ENCODE data around the gene PLXDC2.

Gene PLXDC2

GRCh38 chr10:19904202-19904661 lies 88.0 kb downstream of the PLXDC2 start:
- FAIRE-seq = peak; percentile 64
- DNase-seq (ENCODE audit: insufficient read length, low spot score) = no peak

DNA sequence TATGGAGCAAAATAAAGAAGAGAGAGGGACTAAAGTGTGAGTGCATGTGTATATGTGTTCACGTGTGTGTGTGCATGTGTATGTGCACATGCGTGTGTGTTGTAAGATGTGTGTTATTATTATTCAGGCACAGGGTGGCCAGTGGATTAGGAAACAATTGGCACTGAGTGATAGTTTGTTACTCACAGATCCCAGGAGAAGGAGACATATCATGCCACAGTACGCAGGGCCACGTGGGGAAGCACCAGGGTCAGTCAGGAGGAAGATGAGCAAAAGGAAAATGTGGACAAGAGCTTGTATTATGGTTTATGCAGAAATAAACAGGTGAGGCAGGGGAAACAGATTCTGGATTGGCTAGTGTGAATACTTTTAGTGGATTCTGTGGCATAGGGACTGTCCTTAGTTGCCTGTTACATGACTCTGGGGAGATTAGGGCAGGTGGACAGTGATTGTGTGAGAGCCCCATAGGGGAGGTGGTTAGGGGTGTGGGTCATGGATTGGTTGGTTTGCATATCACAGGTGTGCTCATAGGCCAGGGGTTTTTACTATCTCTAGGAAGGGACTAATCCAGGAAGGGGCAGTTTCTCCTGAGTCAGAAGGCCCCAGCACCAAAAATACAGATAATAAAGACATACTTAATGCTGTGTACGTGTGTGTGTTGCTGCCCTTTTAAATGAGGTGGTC lies 90.0 kb downstream of the PLXDC2 start:
- FAIRE-seq = no peak

GRCh38 chr10:19908991-19909696 lies 92.9 kb downstream of the PLXDC2 start:
- DNase-seq (ENCODE audit: insufficient read length, low spot score) (no peak), FAIRE-seq (no peak)

More for the DNA sequence above, 90.0 kb downstream of the PLXDC2 start:
- no peak for DNase-seq (ENCODE audit: insufficient read length, low spot score)

GRCh38 chr10:19911886-19912285 lies 95.7 kb downstream of the PLXDC2 start:
- DNase-seq (ENCODE audit: insufficient read length, low spot score) (no peak), FAIRE-seq (peak; percentile 23)

DNA sequence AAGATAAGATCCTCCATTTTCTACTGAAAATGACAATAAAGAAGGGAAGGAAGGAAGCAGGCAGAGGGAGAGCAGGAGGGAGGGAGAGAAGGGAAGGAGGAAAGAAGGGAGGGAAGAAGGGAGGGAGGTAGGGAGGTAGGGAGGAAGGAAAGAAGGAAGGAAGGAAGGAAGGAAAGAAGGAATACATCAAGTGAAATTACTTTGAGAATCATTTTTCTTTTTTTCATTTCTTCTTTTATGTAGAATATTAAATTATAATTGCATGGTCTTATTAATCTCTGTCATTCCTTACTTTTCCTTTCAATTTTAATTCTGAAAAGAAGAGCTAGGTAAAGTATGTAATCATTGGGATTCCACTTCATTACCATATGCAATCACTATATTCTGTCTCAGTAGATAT lies 97.8 kb downstream of the PLXDC2 start:
- FAIRE-seq = no peak
- DNase-seq (ENCODE audit: insufficient read length, low spot score) = no peak

DNA sequence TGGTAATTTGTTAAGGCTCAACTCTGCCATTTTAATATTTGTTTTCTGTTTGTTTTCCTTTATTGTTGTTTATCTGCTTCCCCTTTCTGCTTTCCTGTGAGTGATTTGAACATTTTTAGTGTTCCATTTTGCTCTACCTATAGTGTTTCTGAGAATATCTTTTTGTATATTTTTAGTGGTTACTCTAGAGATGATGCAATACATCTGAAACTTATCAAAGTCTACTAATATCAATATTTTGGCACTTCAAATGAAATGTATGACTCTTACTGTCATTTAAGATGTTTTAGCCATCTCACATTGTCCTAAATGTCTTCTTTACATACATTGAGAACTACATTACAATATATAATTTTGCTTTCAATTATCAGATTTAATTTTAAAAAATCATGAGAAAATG lies 98.9 kb downstream of the PLXDC2 start:
- no peak for DNase-seq (ENCODE audit: insufficient read length, low spot score)
- FAIRE-seq = no peak

GRCh38 chr10:19915816-19916215 lies 99.6 kb downstream of the PLXDC2 start:
- DNase-seq (ENCODE audit: insufficient read length, low spot score) (no peak), FAIRE-seq (no peak)

- no peak for FAIRE-seq
Observed at GRCh38 chr10:19917751-19918478, 101.7 kb downstream of the PLXDC2 start.

DNA sequence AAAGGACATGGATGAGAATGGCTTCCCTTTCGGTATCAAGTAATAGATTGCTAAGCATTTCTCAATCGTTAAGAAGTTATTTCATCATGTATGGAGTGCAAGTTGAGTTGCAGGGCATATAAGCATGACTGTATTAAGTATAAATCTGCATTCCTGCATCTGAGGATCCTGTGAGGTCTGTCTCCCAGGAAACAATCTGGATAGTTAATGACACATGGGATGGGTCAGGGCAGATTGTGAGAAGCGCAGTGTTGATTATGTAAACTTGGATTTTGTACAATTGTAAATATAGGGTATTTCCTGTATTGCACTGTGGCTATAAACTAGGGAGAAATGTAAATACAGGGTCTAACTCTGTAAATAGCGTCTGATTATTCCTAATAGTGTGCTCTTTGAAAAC lies 102.6 kb downstream of the PLXDC2 start:
- DNase-seq (ENCODE audit: insufficient read length, low spot score) (no peak), FAIRE-seq (no peak)

More at GRCh38 chr10:19917751-19918478, 101.7 kb downstream of the PLXDC2 start:
- no peak for DNase-seq (ENCODE audit: insufficient read length, low spot score)

DNA sequence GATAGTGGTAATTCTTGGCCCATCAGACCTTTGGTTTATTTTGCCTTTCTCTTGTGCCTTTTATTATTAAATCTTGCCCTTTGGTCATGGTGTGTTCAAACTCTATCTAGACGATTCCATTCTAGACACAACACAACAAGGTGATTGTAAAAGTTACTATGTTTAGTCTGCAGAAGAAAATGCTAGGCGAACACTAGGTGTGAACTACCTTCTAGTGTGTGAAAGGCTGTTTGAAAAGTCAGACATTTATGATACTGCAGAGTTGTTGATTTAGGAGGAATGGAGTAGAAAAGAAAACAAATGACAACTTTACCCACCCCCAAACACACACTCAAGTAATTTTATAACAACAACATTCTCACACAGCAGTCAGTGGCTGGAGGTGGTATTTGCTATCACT lies 103.4 kb downstream of the PLXDC2 start:
- no peak for DNase-seq (ENCODE audit: insufficient read length, low spot score)
- no peak for FAIRE-seq

- FAIRE-seq (no peak), DNase-seq (ENCODE audit: insufficient read length, low spot score) (no peak)
Observed at GRCh38 chr10:19920075-19920726, 104.0 kb downstream of the PLXDC2 start.

- FAIRE-seq (no peak), DNase-seq (ENCODE audit: insufficient read length, low spot score) (no peak)
Observed at GRCh38 chr10:19921300-19922140, 105.3 kb downstream of the PLXDC2 start.

DNA sequence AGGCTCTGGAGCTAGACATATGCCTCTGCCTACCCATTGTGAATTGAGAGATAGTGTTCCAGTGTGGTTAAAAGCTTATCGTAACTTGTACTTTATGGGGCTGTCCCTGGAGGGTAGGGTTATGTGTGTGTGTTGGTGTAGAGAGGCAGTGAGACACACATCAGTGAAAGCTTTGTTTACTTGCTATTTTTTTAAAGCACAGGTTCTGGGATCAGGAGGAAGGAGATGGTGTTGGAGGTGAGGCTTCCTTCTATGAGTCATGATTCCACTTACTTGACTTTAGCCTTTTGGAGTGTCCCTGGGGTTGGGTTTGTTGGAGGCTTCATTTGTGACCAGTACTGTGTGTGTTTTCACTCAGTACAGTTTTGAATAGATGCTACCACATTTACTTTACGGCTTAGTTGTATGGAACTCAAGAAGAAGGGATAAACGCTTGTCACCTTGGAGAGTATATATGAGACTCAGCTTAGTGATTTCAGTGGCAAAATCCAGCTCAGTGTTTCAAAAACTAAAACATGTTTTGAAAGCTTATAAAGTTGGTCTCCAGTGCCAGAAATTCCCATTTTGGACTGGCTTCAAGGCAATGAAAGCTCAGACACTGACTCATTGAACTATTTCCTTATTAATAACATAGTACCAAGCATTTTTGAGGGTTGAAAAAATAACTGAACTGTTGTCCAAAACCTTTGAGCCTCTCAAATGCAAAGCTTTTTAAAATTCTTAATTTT lies 106.2 kb downstream of the PLXDC2 start:
- FAIRE-seq (no peak), DNase-seq (ENCODE audit: insufficient read length, low spot score) (no peak)

DNA sequence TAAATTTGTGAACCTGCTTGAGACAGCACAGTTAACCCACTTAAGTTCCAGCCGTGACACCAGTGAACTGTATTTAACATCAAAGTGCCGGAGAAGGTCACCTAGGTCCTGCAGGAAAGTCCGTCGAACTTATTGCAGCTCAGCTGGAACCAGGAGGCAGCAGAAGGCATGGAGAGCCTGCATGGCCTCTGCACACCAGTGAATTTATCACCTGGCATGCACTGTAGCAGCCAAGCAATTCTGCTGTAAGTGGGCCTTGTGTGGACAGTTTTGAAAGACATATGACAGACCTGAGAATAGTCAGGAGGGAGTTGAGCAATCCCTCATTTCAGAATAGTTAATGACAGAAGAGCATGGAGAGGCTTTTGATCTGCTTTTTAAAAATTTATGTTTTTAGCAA lies 108.8 kb downstream of the PLXDC2 start:
- DNase-seq (ENCODE audit: insufficient read length, low spot score) (no peak), FAIRE-seq (no peak)

DNA sequence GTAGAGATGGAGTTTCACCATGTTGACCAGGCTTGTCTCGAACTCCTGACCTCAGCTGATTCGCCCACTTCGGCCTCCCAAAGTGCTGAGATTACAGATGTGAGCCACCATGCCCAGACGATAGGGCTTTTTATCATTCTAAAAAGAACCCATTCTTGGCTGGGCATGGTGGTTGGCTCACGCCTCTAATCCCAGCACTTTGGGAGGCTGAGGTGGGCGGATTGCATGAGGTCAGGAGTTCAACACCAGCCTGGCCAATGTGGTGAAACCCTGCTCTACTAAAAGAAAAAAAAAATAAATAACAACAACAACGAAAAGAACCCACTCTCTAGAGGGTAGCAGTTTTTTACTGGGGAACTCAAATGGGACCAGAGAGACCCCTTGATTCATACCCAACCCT lies 112.7 kb downstream of the PLXDC2 start:
- no peak for FAIRE-seq
- no peak for DNase-seq (ENCODE audit: insufficient read length, low spot score)

- no peak for FAIRE-seq
- no peak for DNase-seq (ENCODE audit: insufficient read length, low spot score)
Observed at GRCh38 chr10:19929506-19930140, 113.4 kb downstream of the PLXDC2 start.

- FAIRE-seq = no peak
- DNase-seq (ENCODE audit: insufficient read length, low spot score) = no peak
Observed at GRCh38 chr10:19930936-19931893, 115.0 kb downstream of the PLXDC2 start.

All from GM19239 (cell line).